Measurements from ENCODE around the gene A4GALT. TPM values are rescaled to one million over a fixed set of nuclear protein-coding genes. Genes with fewer than 3 reads are reported as not detected.
A peak's percentile ranks its signal among the peaks of the same experiment; 100 is the strongest.
"Not testable (repeated sequence)": the region's sequence is repeated elsewhere in the genome, so short reads cannot be mapped to it uniquely, and the experiment has no call there.

Gene A4GALT
- total and polyA plus RNA-seq, 5 experiments from 2014 or later, result not detected

- DNase-seq, H3K36me3 Mint-ChIP-seq, H3K27me3 Mint-ChIP-seq, H3K27ac Mint-ChIP-seq, H3K4me1 Mint-ChIP-seq, ATAC-seq, H3K9me3 Mint-ChIP-seq, H3K4me3 Mint-ChIP-seq, POLR2A ChIA-PET: not testable (repeated sequence)
These were observed 34.5 kb upstream of the A4GALT start for GRCh38 chr22:42755121-42755520.

GRCh38 chr22:42754658-42755057 is 34.0 kb upstream of the A4GALT start:
- H3K4me1 Mint-ChIP-seq, result peaks cover 0 to 6% (median 0%) of the 10 kb centered on the region in 4 donors
- POLR2A ChIA-PET, result interaction anchor here (0.6 kb wide), 1 partner anchor 42 kb away, joined by 3 read pairs; no protein-coding TSS in a partner anchor
- H3K9me3 Mint-ChIP-seq, result peaks cover 0 to 2% (median 0%) of the 10 kb centered on the region in 9 donors
- no peak overlapping the region for H3K27ac Mint-ChIP-seq
- H3K4me3 Mint-ChIP-seq, result no peak overlapping the region
- DNase-seq (no peak), ATAC-seq (no peak)
- no peaks in the 10 kb centered on the region for H3K36me3 Mint-ChIP-seq
- H3K27me3 Mint-ChIP-seq, result peaks cover 0 to 8% (median 5%) of the 10 kb centered on the region in 5 donors

GRCh38 chr22:42752912-42753311 is 32.2 kb upstream of the A4GALT start:
- peaks cover 0 to 6% (median 0%) of the 10 kb centered on the region in 4 donors for H3K4me1 Mint-ChIP-seq
- POLR2A ChIA-PET, result no interaction called here
- no peak for ATAC-seq

GRCh38 chr22:42752230-42752746 is 31.6 kb upstream of the A4GALT start:
- Mint-ChIP-seq H3K27ac (peak overlapping the region in 1 of 10 donors; percentile 62), H3K4me3 (no peak overlapping the region), H3K9me3 (peaks cover 0 to 2% (median 0%) of the 10 kb centered on the region in 9 donors), H3K4me1 (peaks cover 0 to 6% (median 0%) of the 10 kb centered on the region in 4 donors), H3K27me3 (peaks cover 0 to 2% (median 0%) of the 10 kb centered on the region in 5 donors), H3K36me3 (no peaks in the 10 kb centered on the region)
- no peak for ATAC-seq
- POLR2A ChIA-PET, result no interaction called here
- DNase-seq, result no peak

More at GRCh38 chr22:42752912-42753311, 32.2 kb upstream of the A4GALT start:
- no peak for DNase-seq
- Mint-ChIP-seq H3K9me3 (peaks cover 0 to 2% (median 0%) of the 10 kb centered on the region in 9 donors), H3K27ac (no peak overlapping the region), H3K36me3 (no peaks in the 10 kb centered on the region), H3K4me3 (no peak overlapping the region), H3K27me3 (peaks cover 0 to 5% (median 5%) of the 10 kb centered on the region in 5 donors)

- H3K9me3 Mint-ChIP-seq, result not testable (repeated sequence)
These were observed 29.8 kb upstream of the A4GALT start for GRCh38 chr22:42750421-42750820.

GRCh38 chr22:42747701-42748513 is 27.2 kb upstream of the A4GALT start:
- Mint-ChIP-seq H3K4me1 (peaks cover 0 to 6% (median under 1%) of the 10 kb centered on the region in 4 donors), H3K9me3 (peaks cover 0 to 2% (median 0%) of the 10 kb centered on the region in 9 donors), H3K36me3 (no peaks in the 10 kb centered on the region), H3K4me3 (no peak overlapping the region), H3K27me3 (no peaks in the 10 kb centered on the region), H3K27ac (no peak overlapping the region)
- POLR2A ChIA-PET, result no interaction called here
- ATAC-seq (no peak), DNase-seq (no peak)

More at GRCh38 chr22:42750421-42750820, 29.8 kb upstream of the A4GALT start:
- POLR2A ChIA-PET, H3K4me3 Mint-ChIP-seq, DNase-seq, H3K27me3 Mint-ChIP-seq, ATAC-seq, H3K36me3 Mint-ChIP-seq, H3K27ac Mint-ChIP-seq, H3K4me1 Mint-ChIP-seq: not testable (repeated sequence)

GRCh38 chr22:42745118-42745517 is 24.4 kb upstream of the A4GALT start:
- Mint-ChIP-seq H3K27ac (no peak overlapping the region), H3K27me3 (peaks cover 0 to 7% (median 0%) of the 10 kb centered on the region in 5 donors), H3K36me3 (no peaks in the 10 kb centered on the region), H3K4me3 (no peak overlapping the region), H3K4me1 (peaks cover 0 to 2% (median 0%) of the 10 kb centered on the region in 4 donors), H3K9me3 (no peaks in the 10 kb centered on the region)
- DNase-seq, result no peak
- ATAC-seq, result no peak
- POLR2A ChIA-PET, result no interaction called here

GRCh38 chr22:42743501-42743991 is 22.9 kb upstream of the A4GALT start:
- POLR2A ChIA-PET, result no interaction called here
- no peaks in the 10 kb centered on the region for H3K36me3 Mint-ChIP-seq
- ATAC-seq (no peak), DNase-seq (no peak)
- no peaks in the 10 kb centered on the region for H3K9me3 Mint-ChIP-seq
- peaks cover 0 to 2% (median 0%) of the 10 kb centered on the region in 4 donors for H3K4me1 Mint-ChIP-seq
- H3K27ac Mint-ChIP-seq, result no peak overlapping the region
- peaks cover 0 to 10% (median 2%) of the 10 kb centered on the region in 5 donors for H3K27me3 Mint-ChIP-seq
- H3K4me3 Mint-ChIP-seq, result no peak overlapping the region

- no peaks in the 10 kb centered on the region for H3K9me3 Mint-ChIP-seq
- POLR2A ChIA-PET, result no interaction called here
These were observed 22.3 kb upstream of the A4GALT start for GRCh38 chr22:42742940-42743339.

GRCh38 chr22:42740320-42740719 is 19.6 kb upstream of the A4GALT start:
- POLR2A ChIA-PET, ATAC-seq, H3K27ac Mint-ChIP-seq, H3K4me1 Mint-ChIP-seq, H3K9me3 Mint-ChIP-seq, H3K4me3 Mint-ChIP-seq, DNase-seq, H3K36me3 Mint-ChIP-seq: not testable (repeated sequence)
- H3K27me3 Mint-ChIP-seq, result peaks cover 0 to 15% (median 7%) of the 10 kb centered on the region in 5 donors

More at GRCh38 chr22:42742940-42743339, 22.3 kb upstream of the A4GALT start:
- H3K4me3 Mint-ChIP-seq, result no peak overlapping the region
- peaks cover 0 to 10% (median 2%) of the 10 kb centered on the region in 5 donors for H3K27me3 Mint-ChIP-seq
- DNase-seq (no peak), ATAC-seq (no peak)
- peaks cover 0 to 2% (median 0%) of the 10 kb centered on the region in 4 donors for H3K4me1 Mint-ChIP-seq
- H3K27ac Mint-ChIP-seq, result peak overlapping the region in 1 of 10 donors; percentile 37
- no peaks in the 10 kb centered on the region for H3K36me3 Mint-ChIP-seq

- no peak overlapping the region for H3K27ac Mint-ChIP-seq
- H3K4me1 Mint-ChIP-seq, result no peaks in the 10 kb centered on the region
- ATAC-seq (no peak), DNase-seq (no peak)
- peaks cover under 1 to 7% (median 1%) of the 10 kb centered on the region in 5 donors for H3K27me3 Mint-ChIP-seq
- POLR2A ChIA-PET, result no interaction called here
- no peak overlapping the region for H3K4me3 Mint-ChIP-seq
- no peaks in the 10 kb centered on the region for H3K36me3 Mint-ChIP-seq
- H3K9me3 Mint-ChIP-seq, result no peaks in the 10 kb centered on the region
These were observed 13.7 kb upstream of the A4GALT start for GRCh38 chr22:42734406-42734805.

GRCh38 chr22:42733394-42733793 is 12.7 kb upstream of the A4GALT start:
- peaks cover 0 to 12% (median 1%) of the 10 kb centered on the region in 5 donors for H3K27me3 Mint-ChIP-seq
- H3K4me1 Mint-ChIP-seq, H3K9me3 Mint-ChIP-seq, ATAC-seq, POLR2A ChIA-PET, DNase-seq, H3K4me3 Mint-ChIP-seq, H3K36me3 Mint-ChIP-seq, H3K27ac Mint-ChIP-seq: not testable (repeated sequence)

GRCh38 chr22:42732081-42732480 is 11.4 kb upstream of the A4GALT start:
- Mint-ChIP-seq H3K4me3 (no peak overlapping the region), H3K9me3 (no peaks in the 10 kb centered on the region), H3K27me3 (peaks cover 1 to 16% (median 4%) of the 10 kb centered on the region in 5 donors), H3K36me3 (peaks cover 0 to 3% (median 0%) of the 10 kb centered on the region in 3 donors), H3K4me1 (no peaks in the 10 kb centered on the region), H3K27ac (no peak overlapping the region)
- no peak for DNase-seq
- POLR2A ChIA-PET, result no interaction called here
- ATAC-seq, result no peak

All from naive thymus-derived CD8-positive, alpha-beta T cell (primary cell).